CD4-positive, alpha-beta T cell treated with Interleukin-6 at 100 ng/mL for 8 hours (primary cell): ENCODE data around the gene TADA1.
A peak's percentile ranks its signal among the peaks of the same experiment; 100 is the strongest.

Source experiments
- DNase-seq: peaks from one replicate; pipeline ENCODE4 v3.0.0-alpha.2; 2020; ENCODE audit warnings: mixed read lengths, low spot score

The TADA1 gene, protein sequence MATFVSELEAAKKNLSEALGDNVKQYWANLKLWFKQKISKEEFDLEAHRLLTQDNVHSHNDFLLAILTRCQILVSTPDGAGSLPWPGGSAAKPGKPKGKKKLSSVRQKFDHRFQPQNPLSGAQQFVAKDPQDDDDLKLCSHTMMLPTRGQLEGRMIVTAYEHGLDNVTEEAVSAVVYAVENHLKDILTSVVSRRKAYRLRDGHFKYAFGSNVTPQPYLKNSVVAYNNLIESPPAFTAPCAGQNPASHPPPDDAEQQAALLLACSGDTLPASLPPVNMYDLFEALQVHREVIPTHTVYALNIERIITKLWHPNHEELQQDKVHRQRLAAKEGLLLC

GRCh38 chr1:166875734-166876539 lies at the start of gene TADA1:
Gene TADA1, minus strand, starts transcription at chr1:166876264. Its CDS starts 31 bp downstream, at chr1:166876233.
- peak; percentile 98 for DNase-seq

DNA sequence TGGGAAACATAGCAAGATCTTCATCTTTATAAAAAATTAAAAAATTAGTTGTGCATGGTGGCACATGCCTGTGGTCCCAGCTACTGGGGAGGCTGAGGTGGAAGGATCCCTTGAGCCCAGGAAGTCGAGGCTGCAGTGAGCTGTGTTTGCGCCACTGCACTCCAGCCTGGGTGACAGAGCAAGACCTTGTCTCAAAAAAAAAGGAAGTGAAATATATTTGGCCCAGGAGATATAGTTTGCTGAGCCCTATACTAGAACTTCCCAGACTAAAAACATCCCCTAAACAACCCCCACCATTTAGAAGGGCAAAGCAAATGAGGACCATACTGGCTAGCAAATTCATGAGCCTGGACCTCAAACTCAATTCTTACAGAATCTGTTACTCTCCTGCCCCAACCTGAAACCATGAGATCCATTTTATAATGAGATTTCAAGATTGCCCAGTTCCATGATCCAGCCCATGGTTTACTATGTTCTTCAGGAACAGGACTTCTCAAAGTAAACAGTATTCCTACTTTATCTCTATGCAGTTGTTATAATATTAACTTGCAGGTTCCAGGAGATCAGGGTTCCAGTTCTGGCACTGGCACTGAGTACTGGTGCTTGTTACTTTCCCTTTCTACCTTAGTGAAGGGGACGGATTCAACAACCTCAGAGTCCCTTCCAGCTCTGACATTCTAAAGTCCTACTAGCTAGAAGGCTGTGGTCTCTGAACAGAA lies 48.9 kb upstream of the TADA1 start:
- DNase-seq: no peak

- DNase-seq: no peak
Observed at GRCh38 chr1:166920561-166921475, 44.8 kb upstream of the TADA1 start.

- DNase-seq: no peak
Observed at GRCh38 chr1:166918956-166919316, 42.9 kb upstream of the TADA1 start.

- no peak for DNase-seq
Observed at GRCh38 chr1:166918088-166918955, 42.3 kb upstream of the TADA1 start.

GRCh38 chr1:166915941-166916340 lies 39.9 kb upstream of the TADA1 start:
- no peak for DNase-seq

DNA sequence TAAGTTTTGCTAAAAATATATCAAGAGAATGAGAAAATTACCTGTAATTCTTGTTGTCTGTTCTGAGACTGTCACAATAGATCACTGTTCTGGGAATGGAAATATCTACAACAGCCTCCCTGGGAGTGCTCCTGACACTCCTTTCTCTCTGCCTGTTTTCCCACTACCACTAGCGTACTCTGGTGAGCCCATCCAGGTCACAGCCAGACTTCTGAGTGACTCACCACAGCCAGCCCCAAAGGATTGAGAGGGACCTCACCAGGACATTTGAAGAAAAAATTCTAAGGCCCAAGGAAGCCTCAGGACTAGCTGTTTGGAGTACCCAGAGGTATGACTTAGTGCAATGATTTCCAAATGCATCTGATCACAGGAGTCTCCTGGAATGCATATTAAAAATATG lies 39.0 kb upstream of the TADA1 start:
- no peak for DNase-seq

GRCh38 chr1:166914111-166914510 lies 38.0 kb upstream of the TADA1 start:
- no peak for DNase-seq

DNA sequence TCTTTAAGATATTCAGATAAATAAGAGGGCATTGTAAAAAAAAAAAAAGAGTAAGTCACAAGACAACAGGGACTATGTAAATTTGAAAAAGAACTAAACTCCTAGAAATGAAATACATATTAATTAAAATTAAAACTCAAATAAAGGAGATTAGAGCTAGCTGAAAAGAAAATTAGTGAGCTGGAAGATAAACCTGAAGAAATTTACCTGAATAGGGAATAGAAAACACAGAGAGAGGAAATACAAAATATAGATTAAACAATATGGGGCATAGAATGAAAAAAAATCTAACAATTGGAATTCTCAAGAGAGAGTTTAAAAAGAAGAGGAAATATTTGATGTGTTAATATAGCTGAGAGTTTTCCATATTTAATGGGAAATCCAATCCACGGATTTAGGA lies 35.6 kb upstream of the TADA1 start:
- DNase-seq: no peak

DNA sequence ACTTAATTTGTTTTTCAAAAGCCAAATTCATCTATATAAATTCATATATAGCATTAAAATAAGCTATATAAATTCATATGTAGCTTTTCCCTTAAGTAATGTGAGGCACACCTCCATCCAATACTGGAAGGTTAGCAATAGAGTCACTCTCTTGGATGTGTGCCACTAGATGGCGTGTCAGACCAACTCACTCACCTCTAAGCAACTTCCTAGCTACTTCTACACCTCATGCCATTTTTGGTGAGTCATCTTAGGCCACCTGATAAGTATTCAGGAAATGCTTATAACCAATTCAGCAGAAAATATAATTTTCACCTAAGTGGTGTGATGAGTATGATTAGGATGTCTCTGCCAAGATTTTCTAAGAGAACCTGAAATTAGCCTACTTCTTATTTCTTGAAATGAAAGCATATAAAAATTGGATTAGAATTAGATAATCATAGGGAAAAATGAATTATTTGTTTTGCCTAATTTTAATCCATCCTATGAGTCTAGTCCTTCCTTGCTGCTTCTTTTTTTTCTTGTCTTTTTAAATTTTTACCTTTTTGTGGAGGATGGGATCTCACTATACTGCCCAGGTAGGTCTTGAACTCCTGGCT lies 34.4 kb upstream of the TADA1 start:
- peak; percentile 85 for DNase-seq

DNA sequence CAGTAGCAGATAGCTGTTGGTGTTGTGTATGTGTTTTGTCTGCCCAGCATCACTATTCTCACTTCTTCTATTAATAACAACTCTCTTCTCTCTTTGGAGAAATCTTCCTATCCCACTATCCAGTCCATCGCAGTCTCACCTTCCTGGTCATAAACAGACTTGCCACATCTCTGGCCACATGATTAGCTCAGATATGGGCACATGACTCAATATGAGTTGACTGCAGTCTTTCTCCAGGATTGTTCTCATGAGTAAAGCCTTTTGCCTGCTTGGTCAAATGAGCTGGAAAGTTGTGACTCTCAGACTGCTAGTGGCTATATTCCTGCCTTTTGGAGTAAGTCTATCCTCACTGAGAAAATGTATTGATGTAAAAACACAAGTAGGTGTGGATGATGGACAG lies 32.9 kb upstream of the TADA1 start:
- DNase-seq: no peak

DNA sequence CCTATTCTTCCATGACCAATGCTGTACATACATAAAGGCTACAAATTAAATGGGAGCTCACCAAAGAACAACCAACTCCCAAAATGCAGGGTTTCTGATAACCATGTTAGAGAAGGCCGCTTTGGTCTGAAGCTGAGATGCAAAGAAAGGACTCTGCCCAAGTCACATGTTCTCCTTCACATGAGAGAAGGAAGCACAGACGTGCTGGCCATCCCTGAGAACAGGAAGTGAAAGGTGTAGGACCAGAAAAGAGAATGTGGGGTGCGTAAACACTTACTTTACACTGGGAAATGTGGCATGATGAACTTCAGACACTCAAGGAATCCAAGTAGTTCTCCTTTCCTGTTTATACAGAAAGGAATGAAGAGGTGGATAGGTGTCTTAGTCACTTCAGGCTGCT lies 31.7 kb upstream of the TADA1 start:
- no peak for DNase-seq

- no peak for DNase-seq
Observed at GRCh38 chr1:166907051-166907450, 31.0 kb upstream of the TADA1 start.

DNA sequence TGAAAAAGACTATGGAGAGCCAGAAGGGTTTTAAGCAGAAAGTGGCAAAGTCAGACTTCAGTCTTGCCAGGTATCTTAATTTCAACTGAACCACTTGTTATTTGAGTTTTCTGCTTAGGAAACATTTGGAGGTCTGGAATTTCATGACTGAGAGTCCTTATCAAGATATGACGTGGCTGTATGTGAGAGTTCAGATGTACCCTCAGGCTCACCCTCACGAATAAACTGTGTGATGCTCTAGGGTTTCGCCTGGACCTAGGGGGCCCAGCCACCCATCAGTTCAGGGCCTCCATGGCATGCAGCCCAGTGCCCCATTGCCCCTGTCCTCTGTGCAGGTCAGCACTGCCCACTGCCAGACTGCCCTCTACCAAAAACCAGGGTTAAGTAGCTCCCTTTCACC lies 30.6 kb upstream of the TADA1 start:
- no peak for DNase-seq

GRCh38 chr1:166905900-166906299 lies 29.8 kb upstream of the TADA1 start:
- DNase-seq: no peak

GRCh38 chr1:166905136-166905535 lies 29.1 kb upstream of the TADA1 start:
- no peak for DNase-seq

DNA sequence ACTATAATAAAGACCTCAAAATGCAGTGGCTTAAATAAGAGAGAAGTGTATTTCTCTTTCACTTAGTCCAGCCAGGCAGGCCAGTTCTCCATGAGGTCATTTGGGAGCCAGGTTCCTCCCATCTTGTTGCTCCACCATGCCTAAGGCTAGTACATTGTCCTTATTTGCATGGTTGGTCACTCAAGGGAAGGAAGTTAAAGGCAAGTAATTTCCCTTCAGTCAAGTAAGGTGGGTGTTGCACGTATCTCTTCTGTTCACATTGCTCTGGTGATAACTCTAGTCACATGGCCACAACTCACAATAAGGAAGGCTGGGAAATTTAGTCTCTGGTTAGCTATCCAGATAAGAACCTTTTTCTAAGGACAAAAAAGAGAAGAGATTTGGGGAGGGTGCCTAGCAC lies 27.2 kb upstream of the TADA1 start:
- no peak for DNase-seq

GRCh38 chr1:166902279-166902678 lies 26.2 kb upstream of the TADA1 start:
- DNase-seq: no peak

DNA sequence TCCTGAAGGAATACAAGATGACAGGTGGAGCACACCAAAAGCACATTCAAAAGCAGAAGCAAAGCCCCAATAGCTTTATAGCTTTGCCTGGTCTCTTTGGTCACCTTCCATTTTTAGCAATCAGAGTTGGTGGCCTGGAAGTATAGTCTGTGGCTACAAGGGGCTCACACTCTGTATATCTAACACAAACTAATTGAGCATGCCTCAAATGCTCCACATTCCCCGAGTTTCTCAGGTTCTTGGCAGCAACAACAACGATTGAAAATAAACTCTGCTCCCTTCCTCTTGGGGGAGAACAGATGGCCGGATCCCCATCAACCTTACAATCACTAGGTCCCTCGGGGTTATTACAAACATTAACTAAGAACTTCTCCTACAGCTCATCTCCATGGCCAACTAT lies 24.9 kb upstream of the TADA1 start:
- DNase-seq: no peak

DNA sequence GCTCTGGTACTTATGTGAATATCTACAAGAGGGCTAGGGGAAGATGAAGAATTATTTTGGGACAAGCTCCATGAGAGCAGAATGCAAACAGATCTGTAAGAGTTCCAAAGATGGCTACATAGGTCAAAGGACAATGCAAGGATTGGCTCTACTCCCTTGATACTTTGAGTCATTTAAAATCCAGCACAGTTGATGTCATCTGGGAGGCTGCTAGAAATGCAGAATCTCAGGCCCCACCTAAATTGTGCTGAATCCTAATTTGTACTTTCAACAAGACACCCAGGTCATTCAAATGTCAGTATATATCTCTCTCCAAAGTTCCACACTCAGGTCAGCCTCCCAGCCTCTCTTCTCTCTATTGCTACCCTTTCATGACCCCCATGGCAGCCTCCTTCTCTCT lies 23.7 kb upstream of the TADA1 start:
- DNase-seq: no peak
